Measurements from ENCODE around the gene GRHL3. TPM values are rescaled to one million over a fixed set of nuclear protein-coding genes. Genes with fewer than 3 reads are reported as not detected.
A peak's percentile ranks its signal among the peaks of the same experiment; 100 is the strongest.

GRHL3 gene
- total RNA-seq, 1 experiment from 2014 or later, result 2.5 TPM

DNA sequence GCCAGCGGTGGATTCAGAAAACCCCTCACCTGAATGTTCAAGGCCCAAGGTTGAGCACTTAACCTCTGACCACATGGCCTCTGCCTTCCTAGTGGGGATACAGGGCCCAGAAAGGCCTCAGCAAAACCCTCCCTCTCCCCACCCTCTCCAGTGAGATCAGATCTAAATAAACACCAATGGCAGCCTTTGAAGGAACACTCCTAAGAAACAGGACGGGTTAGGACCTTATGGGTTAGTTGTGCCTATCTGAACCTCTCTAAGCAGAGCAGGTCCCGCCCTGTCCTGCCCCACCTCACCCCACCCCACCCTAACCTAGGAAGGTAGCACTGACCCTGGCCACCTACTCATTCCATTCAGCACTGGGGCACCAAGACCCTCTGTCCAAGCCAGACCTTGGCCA lies 7.9 kb upstream of the GRHL3 start:
- CTCF ChIA-PET, result interaction anchor here (0.6 to 2.4 kb wide), 2 partner anchors 33 to 110 kb away, joined by 5 to 6 read pairs; no protein-coding TSS in a partner anchor
- ATAC-seq, result no peak
- TF ChIP-seq ATF1 (CRISPR knock-in tag; IDR thresholded peaks at IDR 0.05) (no peak), GRHL2 (CRISPR knock-in tag; IDR thresholded peaks at IDR 0.05; ENCODE audit: insufficient replicate concordance, severe bottlenecking) (no peak), JAZF1 (CRISPR knock-in tag; IDR thresholded peaks at IDR 0.05) (no peak), ZNF416 (CRISPR knock-in tag; IDR thresholded peaks at IDR 0.05) (no peak), KAT7 (CRISPR knock-in tag; IDR thresholded peaks at IDR 0.05; ENCODE audit: borderline replicate concordance) (no peak)
- TF ChIP-seq, protein P1, sequence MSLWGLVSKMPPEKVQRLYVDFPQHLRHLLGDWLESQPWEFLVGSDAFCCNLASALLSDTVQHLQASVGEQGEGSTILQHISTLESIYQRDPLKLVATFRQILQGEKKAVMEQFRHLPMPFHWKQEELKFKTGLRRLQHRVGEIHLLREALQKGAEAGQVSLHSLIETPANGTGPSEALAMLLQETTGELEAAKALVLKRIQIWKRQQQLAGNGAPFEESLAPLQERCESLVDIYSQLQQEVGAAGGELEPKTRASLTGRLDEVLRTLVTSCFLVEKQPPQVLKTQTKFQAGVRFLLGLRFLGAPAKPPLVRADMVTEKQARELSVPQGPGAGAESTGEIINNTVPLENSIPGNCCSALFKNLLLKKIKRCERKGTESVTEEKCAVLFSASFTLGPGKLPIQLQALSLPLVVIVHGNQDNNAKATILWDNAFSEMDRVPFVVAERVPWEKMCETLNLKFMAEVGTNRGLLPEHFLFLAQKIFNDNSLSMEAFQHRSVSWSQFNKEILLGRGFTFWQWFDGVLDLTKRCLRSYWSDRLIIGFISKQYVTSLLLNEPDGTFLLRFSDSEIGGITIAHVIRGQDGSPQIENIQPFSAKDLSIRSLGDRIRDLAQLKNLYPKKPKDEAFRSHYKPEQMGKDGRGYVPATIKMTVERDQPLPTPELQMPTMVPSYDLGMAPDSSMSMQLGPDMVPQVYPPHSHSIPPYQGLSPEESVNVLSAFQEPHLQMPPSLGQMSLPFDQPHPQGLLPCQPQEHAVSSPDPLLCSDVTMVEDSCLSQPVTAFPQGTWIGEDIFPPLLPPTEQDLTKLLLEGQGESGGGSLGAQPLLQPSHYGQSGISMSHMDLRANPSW (CRISPR knock-in tag; conservative IDR thresholded peaks at IDR 0.05; ENCODE audit: low read depth), result no peak
- TF ChIP-seq, protein P2, sequence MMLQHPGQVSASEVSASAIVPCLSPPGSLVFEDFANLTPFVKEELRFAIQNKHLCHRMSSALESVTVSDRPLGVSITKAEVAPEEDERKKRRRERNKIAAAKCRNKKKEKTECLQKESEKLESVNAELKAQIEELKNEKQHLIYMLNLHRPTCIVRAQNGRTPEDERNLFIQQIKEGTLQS (CRISPR knock-in tag; conservative IDR thresholded peaks at IDR 0.05), result no peak

DNA sequence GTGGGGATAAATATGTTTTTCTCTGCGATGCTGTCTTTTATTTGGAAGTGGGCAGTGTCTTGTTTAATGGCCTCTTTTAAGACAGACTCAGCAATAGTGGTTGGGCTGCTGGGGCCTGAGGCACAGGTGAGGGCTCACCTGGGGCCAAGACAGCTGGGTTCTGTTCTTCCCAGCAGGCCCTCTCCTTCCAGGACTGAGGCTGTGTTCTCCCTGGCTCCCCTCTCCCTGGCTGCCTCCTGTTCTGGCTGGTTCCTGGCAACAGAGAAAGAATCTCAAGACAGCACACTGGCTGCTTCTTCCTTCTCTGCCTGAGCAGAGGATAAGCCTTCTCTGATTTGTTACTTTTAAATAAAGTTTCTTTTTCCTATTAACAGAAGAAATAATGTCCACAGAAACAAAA lies 7.4 kb upstream of the GRHL3 start:
- TF ChIP-seq ZNF121 (CRISPR knock-in tag; IDR thresholded peaks at IDR 0.05) (no peak), ZNF423 (CRISPR knock-in tag; IDR thresholded peaks at IDR 0.05) (peak; percentile 31; the same call in 1 of the 2 replicates)
- TF ChIP-seq, protein P3, sequence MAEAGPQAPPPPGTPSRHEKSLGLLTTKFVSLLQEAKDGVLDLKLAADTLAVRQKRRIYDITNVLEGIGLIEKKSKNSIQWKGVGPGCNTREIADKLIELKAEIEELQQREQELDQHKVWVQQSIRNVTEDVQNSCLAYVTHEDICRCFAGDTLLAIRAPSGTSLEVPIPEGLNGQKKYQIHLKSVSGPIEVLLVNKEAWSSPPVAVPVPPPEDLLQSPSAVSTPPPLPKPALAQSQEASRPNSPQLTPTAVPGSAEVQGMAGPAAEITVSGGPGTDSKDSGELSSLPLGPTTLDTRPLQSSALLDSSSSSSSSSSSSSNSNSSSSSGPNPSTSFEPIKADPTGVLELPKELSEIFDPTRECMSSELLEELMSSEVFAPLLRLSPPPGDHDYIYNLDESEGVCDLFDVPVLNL (CRISPR knock-in tag; IDR thresholded peaks at IDR 0.05; ENCODE audit: borderline replicate concordance, low read depth), result no peak
- TF ChIP-seq, protein P4, sequence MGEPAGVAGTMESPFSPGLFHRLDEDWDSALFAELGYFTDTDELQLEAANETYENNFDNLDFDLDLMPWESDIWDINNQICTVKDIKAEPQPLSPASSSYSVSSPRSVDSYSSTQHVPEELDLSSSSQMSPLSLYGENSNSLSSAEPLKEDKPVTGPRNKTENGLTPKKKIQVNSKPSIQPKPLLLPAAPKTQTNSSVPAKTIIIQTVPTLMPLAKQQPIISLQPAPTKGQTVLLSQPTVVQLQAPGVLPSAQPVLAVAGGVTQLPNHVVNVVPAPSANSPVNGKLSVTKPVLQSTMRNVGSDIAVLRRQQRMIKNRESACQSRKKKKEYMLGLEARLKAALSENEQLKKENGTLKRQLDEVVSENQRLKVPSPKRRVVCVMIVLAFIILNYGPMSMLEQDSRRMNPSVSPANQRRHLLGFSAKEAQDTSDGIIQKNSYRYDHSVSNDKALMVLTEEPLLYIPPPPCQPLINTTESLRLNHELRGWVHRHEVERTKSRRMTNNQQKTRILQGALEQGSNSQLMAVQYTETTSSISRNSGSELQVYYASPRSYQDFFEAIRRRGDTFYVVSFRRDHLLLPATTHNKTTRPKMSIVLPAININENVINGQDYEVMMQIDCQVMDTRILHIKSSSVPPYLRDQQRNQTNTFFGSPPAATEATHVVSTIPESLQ (CRISPR knock-in tag; IDR thresholded peaks at IDR 0.05), result no peak
- ChIA-PET CTCF (interaction anchor here (1.6 to 2.4 kb wide), 3 partner anchors 80 to 113 kb away, joined by 6 to 10 read pairs (median 6); no protein-coding TSS in a partner anchor), POLR2A (interaction anchor here (0.5 kb wide), 1 partner anchor 328 kb away, joined by 9 read pairs; no protein-coding TSS in a partner anchor)
- no peaks in the 10 kb centered on the region for H3K9me3 Mint-ChIP-seq
- peaks cover 52% of the 10 kb centered on the region for H3K4me1 Mint-ChIP-seq
- DNase-seq (ENCODE audit: low spot score) (no peak), ATAC-seq (peak; percentile 45)
- no peaks in the 10 kb centered on the region for H3K36me3 Mint-ChIP-seq
- no peak overlapping the region for H3K4me3 Mint-ChIP-seq
- peak overlapping the region; percentile 67 for H3K27ac Mint-ChIP-seq
- H3K27me3 Mint-ChIP-seq (ENCODE audit: low read depth), result no peaks in the 10 kb centered on the region

More for the DNA sequence above, 7.9 kb upstream of the GRHL3 start:
- Mint-ChIP-seq H3K9me3 (no peaks in the 10 kb centered on the region), H3K36me3 (no peaks in the 10 kb centered on the region), H3K4me1 (peaks cover 52% of the 10 kb centered on the region), H3K4me3 (no peak overlapping the region), H3K27ac (no peak overlapping the region), H3K27me3 (ENCODE audit: low read depth) (no peaks in the 10 kb centered on the region)
- POLR2A ChIA-PET, result interaction anchor here (0.5 kb wide), 1 partner anchor 329 kb away, joined by 9 read pairs; no protein-coding TSS in a partner anchor
- DNase-seq (ENCODE audit: low spot score), result no peak

DNA sequence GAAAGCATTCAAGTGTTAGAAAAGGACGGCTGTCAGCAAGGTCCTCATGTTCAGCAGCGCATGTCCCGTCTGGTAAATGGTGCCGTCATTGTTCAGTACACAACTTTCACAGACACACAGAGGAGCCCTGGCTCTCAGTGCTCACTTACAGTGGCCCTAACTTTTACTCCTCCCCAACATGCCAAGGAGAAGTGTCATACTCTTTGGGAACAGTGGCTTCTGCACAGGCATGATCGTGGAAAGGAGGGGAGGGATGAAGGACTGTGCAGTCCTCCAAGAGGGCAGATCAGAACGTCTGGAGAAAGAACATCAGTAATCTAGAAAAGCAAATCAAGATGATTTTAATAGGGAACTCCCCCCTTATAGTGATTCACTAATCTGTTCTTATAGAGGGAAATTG lies 3.8 kb upstream of the GRHL3 start:
- H3K27ac Mint-ChIP-seq, result no peak overlapping the region; the same call in 1 of the 2 replicates
- ATAC-seq (no peak), DNase-seq (ENCODE audit: low spot score) (no peak)
- peaks cover 43% of the 10 kb centered on the region for H3K4me1 Mint-ChIP-seq
- CTCF ChIA-PET, result no interaction called here
- no peaks in the 10 kb centered on the region for H3K9me3 Mint-ChIP-seq
- TF ChIP-seq SOX15 (CRISPR knock-in tag; IDR thresholded peaks at IDR 0.05) (no peak), GRHL2 (CRISPR knock-in tag; IDR thresholded peaks at IDR 0.05; ENCODE audit: insufficient replicate concordance, severe bottlenecking) (no peak)
- TF ChIP-seq, protein P5, sequence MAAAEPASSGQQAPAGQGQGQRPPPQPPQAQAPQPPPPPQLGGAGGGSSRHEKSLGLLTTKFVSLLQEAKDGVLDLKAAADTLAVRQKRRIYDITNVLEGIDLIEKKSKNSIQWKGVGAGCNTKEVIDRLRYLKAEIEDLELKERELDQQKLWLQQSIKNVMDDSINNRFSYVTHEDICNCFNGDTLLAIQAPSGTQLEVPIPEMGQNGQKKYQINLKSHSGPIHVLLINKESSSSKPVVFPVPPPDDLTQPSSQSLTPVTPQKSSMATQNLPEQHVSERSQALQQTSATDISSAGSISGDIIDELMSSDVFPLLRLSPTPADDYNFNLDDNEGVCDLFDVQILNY (CRISPR knock-in tag; IDR thresholded peaks at IDR 0.05), result no peak
- H3K36me3 Mint-ChIP-seq, result no peaks in the 10 kb centered on the region
- H3K27me3 Mint-ChIP-seq (ENCODE audit: low read depth), result peaks cover 13% of the 10 kb centered on the region
- POLR2A ChIA-PET, result no interaction called here
- no peak overlapping the region for H3K4me3 Mint-ChIP-seq
